HepG2 (cell line): ENCODE results near the gene IQCE. TPM values are rescaled to one million over a fixed set of nuclear protein-coding genes. Genes with fewer than 3 reads are reported as not detected.
A peak's percentile ranks its signal among the peaks of the same experiment; 100 is the strongest.

ENCODE experiments used
- ATAC-seq: fragments of 200-7000 bp; cut with Tn5 transposase; 3 replicates; pipeline ENCODE4 v1.9.1; 2020; ENCODE audit warnings: mild to moderate bottlenecking, moderate library complexity
- BruUV-seq: library from RNA; stranded (reverse); fragments of 400-500 nt; replicated peaks from 2 replicates; lab custom pipeline; 2021; lab: Mats Ljungman, UMichigan
- CTCF ChIA-PET: fragments of 300-600 bp; formaldehyde crosslinking; extraction: SDS; loops from one replicate; lab custom pipeline; 2021; ENCODE audit warnings: low total read pairs, inconsistent platforms, low intra/inter-chr PET ratio; lab: Yijun Ruan, JAX
- POLR2A ChIA-PET: fragments of 350-600 bp; sonication (Branson Sonifier 250); formaldehyde crosslinking; loops from one replicate; lab custom pipeline; 2020; ENCODE audit warnings: antibody characterized with exemption, inconsistent platforms; lab: Yijun Ruan, JAX
- DNase-seq: peaks from one replicate; pipeline ENCODE4 v3.0.0-alpha.2; 2015; ENCODE audit warnings: low spot score
- FAIRE-seq: peaks from 3 replicates; lab custom pipeline; 2011; peaks lifted over from hg19 to GRCh38; lab: Jason Lieb, UNC
- H2AFZ ChIP-seq: one replicate; pipeline ENCODE4 v1.6.1; 2011; ENCODE audit warnings: low read length, inconsistent platforms
- H3K27ac ChIP-seq: fragments of 300-600 bp; 3 replicates; pipeline ENCODE4 v1.8.0; 2011; ENCODE audit warnings: mixed run types, mild to moderate bottlenecking, mixed read lengths, low read length, inconsistent platforms; ENCODE audit not compliant: insufficient read depth; ENCODE audit errors: extremely low read length
- H3K27me3 ChIP-seq, 2 experiments: fragments of 200-600 bp in 1 of 2; 2 replicates in 1 of 2; 3 replicates in 1 of 2; pipeline versions ENCODE4 v1.6.0 to v1.8.0; 2011; ENCODE audit warnings: low read length in 2 of 2, mild to moderate bottlenecking in 2 of 2, moderate library complexity in 2 of 2, inconsistent platforms in 1 of 2; ENCODE audit not compliant: insufficient read depth in 2 of 2, control insufficient read depth in 1 of 2
- H3K36me3 ChIP-seq, 2 experiments: fragments of 200-600 bp in 1 of 2; replicated peaks in 1 of 2; 2 replicates in 1 of 2; 3 replicates in 1 of 2; pipeline versions ENCODE4 v1.5.1 to v1.8.0; 2011; ENCODE audit warnings: low read length in 2 of 2, inconsistent platforms in 1 of 2; ENCODE audit not compliant: insufficient read depth in 2 of 2, control insufficient read depth in 1 of 2
- H3K4me1 ChIP-seq: 2 replicates; pipeline ENCODE4 v1.5.1; 2012; ENCODE audit warnings: low read length, inconsistent platforms; ENCODE audit not compliant: insufficient read depth
- H3K4me2 ChIP-seq: 2 replicates; pipeline ENCODE4 v1.6.0; 2011; ENCODE audit warnings: low read depth, low read length, inconsistent platforms
- H3K4me3 ChIP-seq, 3 experiments: fragments of 200-600 bp in 1 of 3; sonication (generic), shearing (Covaris generic) in 1 of 3; replicated peaks in 1 of 3; 2 replicates each; pipeline ENCODE4 v1.5.1; 2011 to 2016; ENCODE audit warnings: low read length in 3 of 3, inconsistent platforms in 2 of 3, low read depth in 2 of 3, mild to moderate bottlenecking in 2 of 3, control low read depth in 1 of 3, mixed read lengths in 1 of 3; ENCODE audit not compliant: insufficient read depth in 1 of 3
- H3K79me2 ChIP-seq: one replicate; pipeline ENCODE4 v1.6.1; 2011; ENCODE audit warnings: low read length, inconsistent platforms; ENCODE audit not compliant: insufficient read depth
- H3K9ac ChIP-seq: 2 replicates; pipeline ENCODE4 v1.6.0; 2011; ENCODE audit warnings: mild to moderate bottlenecking, low read depth, low read length, inconsistent platforms; ENCODE audit not compliant: insufficient read depth
- H3K9me3 ChIP-seq: 2 replicates; pipeline ENCODE4 v1.5.1; 2012; ENCODE audit warnings: mild to moderate bottlenecking, low read length
- H4K20me1 ChIP-seq: 2 replicates; pipeline ENCODE4 v1.6.0; 2011; ENCODE audit warnings: inconsistent platforms, mild to moderate bottlenecking, low read length, moderate library complexity; ENCODE audit not compliant: insufficient read depth
- ADNP ChIP-seq: sonication (generic); formaldehyde crosslinking; IDR thresholded peaks from 2 replicates; pipeline ENCODE4 v1.4.0; 2020; ENCODE audit warnings: missing genetic modification reagents
- AKAP8 ChIP-seq: sonication (generic); formaldehyde crosslinking; IDR thresholded peaks from 2 replicates; pipeline ENCODE4 v1.5.1; 2020; ENCODE audit warnings: mild to moderate bottlenecking, missing genetic modification reagents
- HHEX ChIP-seq: IDR thresholded peaks from 2 replicates; pipeline ENCODE4 v1.6.1; 2016; ENCODE audit warnings: control low read depth
- HOXA5 ChIP-seq: sonication (generic); formaldehyde crosslinking; IDR thresholded peaks from 2 replicates; pipeline ENCODE4 v1.4.0; 2020; ENCODE audit warnings: missing genetic modification reagents
- JUNB ChIP-seq: sonication (generic); formaldehyde crosslinking; IDR thresholded peaks from 2 replicates; pipeline ENCODE4 v1.8.0; 2022; ENCODE audit warnings: missing genetic modification reagents, mild to moderate bottlenecking, borderline replicate concordance
- MIER2 ChIP-seq: IDR thresholded peaks from 2 replicates; pipeline ENCODE4 v1.6.1; 2016; ENCODE audit warnings: missing biosample characterization, missing genetic modification reagents
- MIXL1 ChIP-seq: IDR thresholded peaks from 2 replicates; pipeline ENCODE4 v1.6.1; 2016
- NBN ChIP-seq: fragments of 450-650 bp; conservative IDR thresholded peaks from 2 replicates; pipeline ENCODE4 v1.6.1; 2017
- RBFOX2 ChIP-seq: fragments of 200-400 bp; formaldehyde crosslinking; IDR thresholded peaks from 2 replicates; pipeline ENCODE4 v1.6.1; 2017; ENCODE audit warnings: low read depth, mild to moderate bottlenecking, low read length
- RFXAP ChIP-seq: sonication (generic); formaldehyde crosslinking; IDR thresholded peaks from 2 replicates; pipeline ENCODE4 v1.4.0; 2020; ENCODE audit warnings: missing genetic modification reagents, borderline replicate concordance
- TBX3 ChIP-seq: fragments of 450-650 bp; IDR thresholded peaks from 2 replicates; pipeline ENCODE4 v1.6.1; 2017; ENCODE audit warnings: antibody characterized with exemption, mild to moderate bottlenecking, inconsistent platforms, borderline replicate concordance
- TRIM24 ChIP-seq: sonication (generic); formaldehyde crosslinking; IDR thresholded peaks from 2 replicates; pipeline ENCODE4 v1.8.0; 2022; ENCODE audit warnings: mild to moderate bottlenecking, missing genetic modification reagents
- XBP1 ChIP-seq: sonication (generic); formaldehyde crosslinking; IDR thresholded peaks from 2 replicates; pipeline ENCODE4 v1.5.0; 2020; ENCODE audit warnings: missing genetic modification reagents
- ZBTB2 ChIP-seq: sonication (generic); formaldehyde crosslinking; IDR thresholded peaks from 2 replicates; pipeline ENCODE4 v1.8.0; 2022; ENCODE audit warnings: low read depth, missing genetic modification reagents
- ZBTB4 ChIP-seq: sonication (generic); formaldehyde crosslinking; IDR thresholded peaks from 2 replicates; pipeline ENCODE4 v1.4.0; 2020; ENCODE audit warnings: missing genetic modification reagents, mild to moderate bottlenecking, borderline replicate concordance
- ZNF205 ChIP-seq: IDR thresholded peaks from 2 replicates; pipeline ENCODE4 v1.6.1; 2018; ENCODE audit warnings: missing biosample characterization, missing genetic modification reagents
- ZNF7 ChIP-seq: IDR thresholded peaks from 2 replicates; pipeline ENCODE4 v1.6.1; 2016; ENCODE audit warnings: missing biosample characterization, missing genetic modification reagents
- WGBS: methylation state at CpG from one replicate; pipeline ENCODE4 v1.1.6; 2017; ENCODE audit warnings: low lambda C conversion rate; 5-methylcytosine and 5-hydroxymethylcytosine counted together
- in situ Hi-C: cut with HindIII; loops from 2 replicates; pipeline ENCODE4 v1.10.0; 2017; ENCODE audit warnings: low pct_unique_long_range_greater_than_20kb; ENCODE audit not compliant: extremely low pct_ligation_motif_present
- intact Hi-C: fragments of 100-400 bp; cut with micrococcal nuclease; formaldehyde crosslinking; loops from one replicate; pipeline ENCODE4 v1.10.0; 2022; ENCODE audit not compliant: unreplicated experiment
- polyA plus RNA-seq, 8 experiments: library from polyadenylated mRNA; depleted of rRNA in 3 of 8; stranded (reverse) in 7 of 8; unstranded in 1 of 8; fragments of >200 nt; fragmentation: Illumina TruSeq in 4 of 8; extraction: Trizol in 4 of 8; gene quantifications; 2 replicates each; pipeline versions ENCODE4 v1.2.1 to v1.2.3, GENCODE V29; 2011 to 2016; ENCODE audit warnings: low read depth in 4 of 8, missing spikeins in 1 of 8, mixed read lengths in 1 of 8; ENCODE audit not compliant: insufficient read depth in 1 of 8
- total RNA-seq, 5 experiments: library from RNA; depleted of rRNA; stranded (reverse); fragments of >200 nt; fragmentation: Illumina TruSeq; extraction: Trizol; gene quantifications; 2 replicates each; pipeline ENCODE4 v1.2.3, GENCODE V29; 2016; ENCODE audit warnings: low read depth in 1 of 5
- TF ChIP-seq, protein P1 (sequence below): IDR thresholded peaks from 2 replicates; pipeline ENCODE4 v1.6.1; 2012; ENCODE audit warnings: low read depth, low read length, improper control_type of control experiment
- TF ChIP-seq, protein P2 (sequence below): sonication (generic); formaldehyde crosslinking; conservative IDR thresholded peaks from 2 replicates; pipeline ENCODE4 v1.4.0; 2020; ENCODE audit warnings: missing genetic modification reagents

IQCE gene
- total and polyA plus RNA-seq, 2 of the 13 experiments (the other 11 are each of a cell fraction or from before 2014, with no cell fraction given), result 1.5 to 2.5 TPM

DNA sequence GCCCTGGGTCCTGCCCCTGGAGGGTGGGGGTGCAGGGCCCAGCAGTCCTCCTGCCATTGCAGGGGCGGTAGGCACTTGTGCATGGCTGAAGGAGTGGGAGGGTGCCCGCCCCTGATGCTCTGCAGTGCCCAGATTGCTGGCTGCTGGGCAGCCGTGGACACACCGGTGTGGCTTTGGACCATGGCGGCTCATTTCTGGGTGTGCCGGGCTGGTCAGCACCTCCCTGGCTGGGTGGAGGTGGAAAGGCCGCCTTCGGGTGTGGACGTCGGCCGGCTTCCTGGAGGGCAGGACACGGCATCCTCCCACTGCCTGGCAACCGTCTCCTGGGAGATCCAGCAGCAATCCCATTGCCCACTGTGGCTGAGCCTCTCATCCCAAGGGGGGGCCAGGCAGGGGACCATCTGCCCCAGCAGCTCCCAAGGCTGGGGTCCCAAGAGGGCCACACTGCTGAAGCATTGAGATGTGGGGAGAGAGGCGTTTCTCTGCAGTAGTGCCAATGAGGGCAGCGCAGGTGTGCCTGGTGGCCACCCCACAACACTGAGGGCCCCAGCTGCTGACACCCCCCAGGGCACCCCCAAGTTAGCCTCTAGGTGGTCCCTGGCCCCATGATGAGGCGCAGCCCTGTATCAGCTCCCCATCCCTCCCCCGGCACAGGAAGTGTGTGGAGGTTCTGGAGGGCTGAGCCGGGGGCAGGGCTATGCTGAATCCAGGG, 85.9 kb downstream of the IQCE start:
- no peak overlapping the region for H3K4me3 ChIP-seq
- ATAC-seq (no peak), DNase-seq (no peak), FAIRE-seq (no peak)
- no peak overlapping the region for H3K27ac ChIP-seq
- H3K27me3 ChIP-seq, result no peaks in the 10 kb centered on the region
- CTCF ChIA-PET, result interaction anchor here (0.6 kb wide), 1 partner anchor 36 kb away, joined by 3 read pairs; no protein-coding TSS in a partner anchor
- in situ Hi-C loops (loop anchor here (10.0 kb wide), 1 partner anchor 80 kb away; no protein-coding TSS in a partner anchor), intact Hi-C loops (no loop called here)
- no peak overlapping the region for H2AFZ ChIP-seq
- peaks cover 36% of the 10 kb centered on the region for H3K4me1 ChIP-seq
- no peaks in the 10 kb centered on the region for H3K9me3 ChIP-seq
- H3K79me2 ChIP-seq, result peaks cover 28% of the 10 kb centered on the region
- peaks cover 14 to 29% of the 10 kb centered on the region in 2 experiments; a peak in 4 of 5 replicates for H3K36me3 ChIP-seq
- POLR2A ChIA-PET, result interaction anchor here (1.5 kb wide), 1 partner anchor 15 kb away, joined by 3 read pairs; no protein-coding TSS in a partner anchor
- H4K20me1 ChIP-seq, result peaks cover 34% of the 10 kb centered on the region; the same call in 1 of the 2 replicates
- BruUV-seq, result no TSS peak
- 88% methylated on average over 13 of the region's 18 CpGs for WGBS
- no peak overlapping the region for H3K4me2 ChIP-seq
- no peak overlapping the region for H3K9ac ChIP-seq
- TF ChIP-seq MIXL1 (CRISPR knock-in tag) (no peak), JUNB (CRISPR knock-in tag) (no peak), ADNP (CRISPR knock-in tag) (no peak), AKAP8 (peak; percentile 73), HHEX (CRISPR knock-in tag) (no peak), TBX3 (no peak), MIER2 (CRISPR knock-in tag) (no peak), ZBTB2 (CRISPR knock-in tag) (no peak), RFXAP (CRISPR knock-in tag) (no peak), HOXA5 (CRISPR knock-in tag) (no peak), RBFOX2 (peak; percentile 54; the same call in 1 of the 2 replicates), ZNF205 (CRISPR knock-in tag) (no peak), XBP1 (CRISPR knock-in tag) (no peak), ZNF7 (CRISPR knock-in tag) (no peak), TRIM24 (CRISPR knock-in tag) (no peak), NBN (no peak), ZBTB4 (CRISPR knock-in tag) (no peak)
- TF ChIP-seq, protein P1, sequence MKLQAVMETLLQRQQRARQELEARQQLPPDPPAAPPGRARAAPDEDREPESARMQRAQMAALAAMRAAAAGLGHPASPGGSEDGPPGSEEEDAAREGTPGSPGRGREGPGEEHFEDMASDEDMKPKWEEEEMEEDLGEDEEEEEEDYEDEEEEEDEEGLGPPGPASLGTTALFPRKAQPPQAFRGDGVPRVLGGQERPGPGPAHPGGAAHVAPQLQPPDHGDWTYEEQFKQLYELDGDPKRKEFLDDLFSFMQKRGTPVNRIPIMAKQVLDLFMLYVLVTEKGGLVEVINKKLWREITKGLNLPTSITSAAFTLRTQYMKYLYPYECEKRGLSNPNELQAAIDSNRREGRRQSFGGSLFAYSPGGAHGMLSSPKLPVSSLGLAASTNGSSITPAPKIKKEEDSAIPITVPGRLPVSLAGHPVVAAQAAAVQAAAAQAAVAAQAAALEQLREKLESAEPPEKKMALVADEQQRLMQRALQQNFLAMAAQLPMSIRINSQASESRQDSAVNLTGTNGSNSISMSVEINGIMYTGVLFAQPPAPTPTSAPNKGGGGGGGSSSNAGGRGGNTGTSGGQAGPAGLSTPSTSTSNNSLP, result no peak
- TF ChIP-seq, protein P2, sequence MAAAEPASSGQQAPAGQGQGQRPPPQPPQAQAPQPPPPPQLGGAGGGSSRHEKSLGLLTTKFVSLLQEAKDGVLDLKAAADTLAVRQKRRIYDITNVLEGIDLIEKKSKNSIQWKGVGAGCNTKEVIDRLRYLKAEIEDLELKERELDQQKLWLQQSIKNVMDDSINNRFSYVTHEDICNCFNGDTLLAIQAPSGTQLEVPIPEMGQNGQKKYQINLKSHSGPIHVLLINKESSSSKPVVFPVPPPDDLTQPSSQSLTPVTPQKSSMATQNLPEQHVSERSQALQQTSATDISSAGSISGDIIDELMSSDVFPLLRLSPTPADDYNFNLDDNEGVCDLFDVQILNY, result no peak
